ENCODE data around the gene PLOD1.

DNA sequence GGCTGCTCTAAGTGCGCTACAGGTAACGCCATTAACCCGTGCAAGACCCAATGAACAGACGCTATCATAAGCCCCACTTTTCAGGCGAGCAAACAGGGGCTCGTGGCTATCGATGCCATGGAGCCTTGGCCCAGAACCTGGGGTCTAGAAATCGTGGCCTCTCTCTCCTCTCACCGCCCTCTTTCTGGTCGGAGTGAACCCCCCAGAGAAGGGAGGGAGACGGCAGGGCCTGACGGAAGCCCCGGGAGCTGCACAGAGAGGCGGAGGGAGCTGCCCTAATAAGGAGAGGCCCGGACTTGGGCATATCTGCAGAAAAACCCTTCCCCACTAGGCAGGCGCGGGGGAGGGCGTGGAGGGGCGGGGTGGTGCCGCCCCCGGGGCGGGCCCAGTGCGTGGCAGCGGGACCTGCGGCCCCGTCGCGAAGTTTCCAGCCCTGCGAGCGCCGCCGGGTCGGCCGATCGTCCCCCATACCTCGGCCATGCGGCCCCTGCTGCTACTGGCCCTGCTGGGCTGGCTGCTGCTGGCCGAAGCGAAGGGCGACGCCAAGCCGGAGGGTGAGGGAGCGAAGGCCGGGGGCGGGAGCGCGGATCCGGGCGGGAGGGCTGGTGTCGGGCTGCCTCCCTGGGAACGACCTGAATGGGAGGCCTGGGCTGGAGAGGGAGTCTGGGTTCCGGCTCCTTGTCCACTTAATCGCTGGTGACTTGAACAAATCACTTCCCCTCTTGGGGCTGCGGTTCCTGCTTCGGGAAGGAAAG is at the start of gene PLOD1:
- TF ChIP-seq, protein P1, sequence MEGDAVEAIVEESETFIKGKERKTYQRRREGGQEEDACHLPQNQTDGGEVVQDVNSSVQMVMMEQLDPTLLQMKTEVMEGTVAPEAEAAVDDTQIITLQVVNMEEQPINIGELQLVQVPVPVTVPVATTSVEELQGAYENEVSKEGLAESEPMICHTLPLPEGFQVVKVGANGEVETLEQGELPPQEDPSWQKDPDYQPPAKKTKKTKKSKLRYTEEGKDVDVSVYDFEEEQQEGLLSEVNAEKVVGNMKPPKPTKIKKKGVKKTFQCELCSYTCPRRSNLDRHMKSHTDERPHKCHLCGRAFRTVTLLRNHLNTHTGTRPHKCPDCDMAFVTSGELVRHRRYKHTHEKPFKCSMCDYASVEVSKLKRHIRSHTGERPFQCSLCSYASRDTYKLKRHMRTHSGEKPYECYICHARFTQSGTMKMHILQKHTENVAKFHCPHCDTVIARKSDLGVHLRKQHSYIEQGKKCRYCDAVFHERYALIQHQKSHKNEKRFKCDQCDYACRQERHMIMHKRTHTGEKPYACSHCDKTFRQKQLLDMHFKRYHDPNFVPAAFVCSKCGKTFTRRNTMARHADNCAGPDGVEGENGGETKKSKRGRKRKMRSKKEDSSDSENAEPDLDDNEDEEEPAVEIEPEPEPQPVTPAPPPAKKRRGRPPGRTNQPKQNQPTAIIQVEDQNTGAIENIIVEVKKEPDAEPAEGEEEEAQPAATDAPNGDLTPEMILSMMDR (IDR thresholded peaks at IDR 0.05 in 4 of 5, conservative IDR thresholded peaks at IDR 0.05 in 1 of 5) = no peak
- TF ChIP-seq POLR2A (IDR thresholded peaks at IDR 0.05) = peak; percentile 61 to 79

Measured in gastrocnemius medialis (tissue), 4 donors.